GM04504 (cell line): ENCODE measurements around the gene ARNT2.

Experiments used
- DNase-seq: peaks from one replicate; pipeline ENCODE4 v3.0.0-alpha.2; 2012; ENCODE audit warnings: low read depth

Gene ARNT2

GRCh38 chr15:80442728-80443403 lies 38.7 kb downstream of the ARNT2 start:
- DNase-seq, result no peak

DNA sequence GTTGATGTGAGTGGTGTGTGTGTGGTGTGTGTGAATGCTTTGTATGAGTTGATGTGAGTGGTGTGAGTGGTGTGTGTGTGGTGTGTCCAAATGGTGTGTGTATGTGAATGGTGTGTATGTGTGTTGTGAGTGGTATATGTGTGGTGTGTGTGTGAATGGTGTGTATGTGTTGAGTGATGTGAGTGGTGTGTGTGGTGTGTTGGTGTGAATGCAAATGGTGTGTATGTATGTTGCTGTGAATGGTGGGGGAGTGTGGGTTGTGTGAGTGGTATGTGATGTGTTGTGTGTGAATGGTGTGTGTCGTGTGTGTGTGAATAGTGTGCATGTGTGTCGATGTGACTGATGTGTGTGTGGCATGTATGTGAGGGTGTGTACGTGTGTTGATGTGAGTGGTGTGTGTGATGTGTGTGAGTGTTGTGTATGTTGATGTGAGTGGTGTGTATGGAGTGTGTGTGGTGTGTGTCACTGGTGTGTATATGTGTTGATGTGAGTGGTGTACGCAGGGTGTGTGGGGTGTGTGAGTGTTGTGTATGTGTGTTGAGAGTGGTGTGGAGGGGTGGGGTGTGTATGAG lies 40.6 kb downstream of the ARNT2 start:
- DNase-seq, result no peak

DNA sequence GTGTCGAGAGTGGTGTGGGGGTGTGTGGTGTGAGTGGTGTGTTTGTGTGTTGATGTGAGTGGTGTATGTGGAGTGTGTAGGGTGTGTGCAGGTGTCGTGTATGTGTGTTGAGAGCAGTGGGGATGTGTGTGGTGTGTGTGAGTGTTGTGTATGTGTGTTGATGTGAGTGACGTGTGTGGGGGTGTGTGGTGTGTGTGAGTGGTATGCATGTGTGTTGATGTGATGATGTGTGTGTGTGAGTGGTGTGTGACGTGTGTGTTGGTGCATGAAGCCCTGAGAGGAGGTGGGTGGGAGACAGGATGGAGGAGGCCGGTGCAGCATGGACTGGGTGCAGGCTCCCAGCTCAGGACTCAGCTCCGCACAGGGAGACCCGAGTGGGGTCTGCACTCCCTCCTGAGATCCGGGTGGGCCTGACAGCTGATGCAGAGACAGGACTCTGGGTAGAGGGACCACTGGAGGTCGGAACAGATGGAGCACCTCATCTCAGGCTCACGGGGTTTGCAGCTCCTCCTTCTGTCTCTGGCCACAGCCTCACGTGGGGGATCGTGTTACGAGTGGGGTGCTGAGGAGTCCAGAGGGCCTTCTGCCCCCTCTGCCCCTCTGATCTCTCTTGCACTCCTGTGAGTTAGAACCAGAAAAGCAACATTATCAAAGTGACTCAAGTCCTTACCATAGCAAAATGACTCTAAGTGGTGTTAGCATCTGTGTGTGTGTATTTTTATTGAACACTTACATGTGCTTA lies 41.3 kb downstream of the ARNT2 start:
- no peak for DNase-seq

DNA sequence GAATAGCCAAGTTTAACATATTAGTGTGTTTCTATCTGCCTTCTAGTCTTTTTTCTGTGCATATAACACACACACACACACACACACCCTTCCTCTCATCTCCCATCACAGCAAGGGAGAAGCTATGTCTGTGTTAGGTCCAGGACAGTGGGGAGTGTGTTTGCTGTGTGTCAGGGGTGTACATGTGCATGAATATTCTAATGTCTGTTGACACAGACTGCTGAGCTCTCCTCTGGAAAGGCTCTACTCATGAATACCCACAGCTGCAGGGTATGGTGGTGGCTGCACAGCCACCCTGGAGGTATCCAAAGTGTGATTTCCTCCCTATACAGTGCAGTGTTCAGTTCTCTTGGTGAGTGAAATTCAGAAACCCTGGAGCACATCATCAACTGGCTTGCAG lies 42.9 kb downstream of the ARNT2 start:
- no peak for DNase-seq

DNA sequence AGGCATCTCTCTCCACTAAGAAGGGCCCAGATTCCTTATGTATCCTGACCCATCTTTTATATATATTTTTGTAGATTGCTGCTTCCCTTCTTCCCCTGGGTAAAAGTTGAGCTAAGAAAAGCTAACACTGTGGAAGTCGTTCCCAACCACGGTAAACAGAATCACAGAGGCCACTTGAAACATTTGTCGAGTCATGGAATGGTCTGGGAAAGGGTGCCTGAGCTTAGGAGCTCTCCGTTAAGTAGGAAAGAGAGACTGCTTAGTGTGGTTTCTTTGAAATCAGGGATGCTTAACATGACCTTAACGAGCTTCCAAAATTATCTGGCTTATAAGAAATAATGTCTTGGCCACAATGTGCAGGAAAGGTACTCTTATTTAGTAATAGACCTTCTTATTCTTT lies 45.6 kb downstream of the ARNT2 start:
- no peak for DNase-seq

GRCh38 chr15:80450811-80451321 lies 46.7 kb downstream of the ARNT2 start:
- no peak for DNase-seq

GRCh38 chr15:80452166-80452565 lies 48.0 kb downstream of the ARNT2 start:
- DNase-seq, result no peak

GRCh38 chr15:80455051-80455648 lies 51.0 kb downstream of the ARNT2 start:
- no peak for DNase-seq

- peak; percentile 85 for DNase-seq
These were observed 51.7 kb downstream of the ARNT2 start for GRCh38 chr15:80455668-80456442.

DNA sequence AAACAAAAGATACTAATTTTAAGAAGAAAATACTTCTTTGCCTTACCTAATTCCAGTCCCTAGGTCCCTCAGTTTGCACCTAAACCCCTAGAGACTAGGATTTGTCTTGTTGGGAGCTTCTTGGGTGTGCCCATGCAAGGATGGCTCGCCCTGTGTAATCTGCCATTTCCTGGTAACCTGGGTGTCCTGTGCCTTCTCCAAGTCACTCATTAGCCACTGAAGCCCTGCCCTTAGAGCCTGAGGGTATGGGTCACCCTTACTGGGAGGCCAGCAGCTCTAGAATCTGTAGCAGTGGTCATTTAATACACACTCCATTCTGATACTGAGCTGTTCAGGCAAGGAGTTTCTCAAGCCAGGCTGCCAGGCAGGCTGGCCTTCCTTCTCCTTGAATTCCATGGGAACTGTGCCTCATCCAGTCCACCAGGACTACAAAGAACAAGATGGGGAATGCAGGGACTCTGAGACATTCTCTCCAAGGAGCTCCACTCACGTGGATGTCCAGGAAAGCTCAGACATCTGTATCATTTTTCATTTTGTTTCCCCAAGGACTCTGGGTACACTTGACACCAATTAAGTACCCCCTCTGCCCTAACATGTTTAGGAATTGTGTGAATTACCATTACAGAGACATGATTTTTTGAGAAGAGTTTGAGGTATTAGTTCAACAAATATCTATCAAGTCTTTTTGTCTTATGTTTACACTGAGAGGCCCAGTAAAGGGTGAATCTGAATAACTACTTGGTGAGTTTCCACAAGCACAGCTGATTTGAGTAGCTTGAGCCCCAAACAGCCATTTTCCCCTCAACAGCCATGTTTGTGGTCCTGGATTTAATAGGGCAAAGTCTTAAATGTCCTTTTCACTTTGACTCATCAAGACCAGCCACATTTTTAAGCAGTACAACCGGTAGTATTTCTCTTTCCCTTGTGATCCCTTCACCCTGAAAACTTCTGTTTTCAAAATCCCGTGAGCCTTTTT lies 52.6 kb downstream of the ARNT2 start:
- no peak for DNase-seq

DNA sequence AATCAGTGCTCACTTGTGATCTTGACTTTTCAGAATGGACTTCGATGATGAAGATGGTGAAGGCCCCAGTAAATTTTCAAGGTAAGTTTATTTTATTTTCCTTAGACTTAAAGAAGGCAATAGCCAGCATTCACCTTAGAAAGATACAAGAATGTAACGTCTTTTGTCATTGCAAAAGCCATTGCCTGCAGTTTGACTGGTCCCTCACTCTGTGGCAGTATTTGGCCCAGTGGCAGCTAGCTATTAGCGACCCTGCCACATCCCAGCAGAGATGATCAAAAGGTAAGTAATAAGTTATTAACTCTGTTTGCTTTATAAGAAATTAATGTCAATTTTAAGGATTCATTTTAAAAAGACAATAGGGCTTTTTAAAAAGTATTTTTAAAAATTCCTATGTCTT lies 53.7 kb downstream of the ARNT2 start:
- DNase-seq, result no peak

GRCh38 chr15:80458580-80458979 lies 54.4 kb downstream of the ARNT2 start:
- no peak for DNase-seq

DNA sequence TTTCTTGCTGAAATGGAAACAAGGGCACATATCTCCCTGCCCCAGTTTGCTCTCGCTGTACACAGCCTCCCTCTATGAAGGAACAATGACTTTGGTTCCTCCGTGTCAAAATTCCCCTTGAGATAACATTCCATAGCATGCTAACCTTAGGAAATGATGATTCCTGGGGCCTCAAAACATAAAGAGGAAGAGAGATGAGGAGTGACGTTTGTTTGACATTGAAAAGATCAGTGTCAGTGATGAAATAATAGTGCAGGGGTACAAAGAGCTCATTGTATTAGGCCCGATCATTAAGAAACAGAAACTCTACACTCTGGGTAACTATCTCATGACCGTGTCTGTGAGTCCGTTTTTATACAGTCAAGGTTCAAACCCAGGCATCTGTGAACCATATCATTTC lies 55.2 kb downstream of the ARNT2 start:
- DNase-seq, result no peak

DNA sequence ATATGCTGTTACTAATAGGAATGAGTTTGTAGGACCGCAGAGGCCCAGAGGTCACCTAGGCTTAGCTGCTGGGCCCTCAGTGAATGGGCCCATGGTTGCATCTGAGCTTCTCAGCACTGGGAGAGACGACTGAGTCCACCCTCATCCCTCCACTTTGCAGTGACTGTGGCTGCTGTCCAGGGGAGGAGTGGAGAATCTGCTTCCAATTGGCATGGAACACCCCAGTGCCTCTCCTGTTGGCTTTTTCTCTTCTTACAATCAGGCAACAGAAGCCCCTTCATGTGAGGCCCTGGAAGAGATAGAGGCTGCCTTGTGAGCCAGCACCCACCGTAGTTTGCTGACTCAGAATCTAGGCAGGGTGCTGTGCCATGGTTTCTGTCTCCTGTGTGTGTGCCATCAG lies 55.6 kb downstream of the ARNT2 start:
- no peak for DNase-seq

DNA sequence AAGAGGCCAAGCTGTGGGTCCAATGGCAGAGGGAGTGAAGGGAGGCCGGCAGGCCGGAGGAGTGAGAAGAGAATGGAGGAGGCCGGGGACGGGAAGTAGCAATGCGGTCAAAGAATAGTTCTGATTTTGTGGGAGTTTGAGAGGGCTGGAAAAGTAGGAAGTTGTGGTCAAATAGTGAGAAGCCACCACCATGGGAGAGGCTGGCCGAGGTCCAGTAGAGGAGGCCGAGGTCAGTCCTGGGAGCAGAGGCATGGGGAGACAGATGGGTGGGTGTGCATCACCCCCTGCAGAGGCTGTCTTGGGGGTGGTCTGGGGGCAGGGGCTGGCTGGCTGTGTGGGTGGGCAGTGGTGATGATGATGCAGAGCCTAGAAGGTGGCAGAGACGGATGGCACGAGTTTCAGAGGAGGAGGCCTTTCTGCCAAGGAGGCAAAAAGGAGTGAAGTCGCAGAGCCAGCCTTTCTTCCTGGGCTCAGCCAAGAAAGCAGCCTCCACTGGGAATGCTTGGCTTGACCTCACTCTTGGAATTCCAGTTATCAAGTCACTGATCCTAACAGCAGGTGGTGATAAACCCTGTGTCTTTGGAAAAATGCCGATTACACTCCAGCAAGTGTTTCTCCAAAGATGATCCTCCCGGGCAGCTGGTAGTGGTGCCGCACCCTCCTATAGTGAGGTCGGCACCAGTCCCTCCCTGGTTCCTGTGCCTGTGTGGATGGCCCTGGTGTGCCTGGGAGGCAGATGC lies 57.3 kb downstream of the ARNT2 start:
- DNase-seq, result no peak

GRCh38 chr15:80462111-80462510 lies 57.9 kb downstream of the ARNT2 start:
- DNase-seq, result no peak

- DNase-seq, result no peak
These were observed 58.8 kb downstream of the ARNT2 start for GRCh38 chr15:80462836-80463512.

- no peak for DNase-seq
These were observed 60.9 kb downstream of the ARNT2 start for GRCh38 chr15:80464951-80465625.

DNA sequence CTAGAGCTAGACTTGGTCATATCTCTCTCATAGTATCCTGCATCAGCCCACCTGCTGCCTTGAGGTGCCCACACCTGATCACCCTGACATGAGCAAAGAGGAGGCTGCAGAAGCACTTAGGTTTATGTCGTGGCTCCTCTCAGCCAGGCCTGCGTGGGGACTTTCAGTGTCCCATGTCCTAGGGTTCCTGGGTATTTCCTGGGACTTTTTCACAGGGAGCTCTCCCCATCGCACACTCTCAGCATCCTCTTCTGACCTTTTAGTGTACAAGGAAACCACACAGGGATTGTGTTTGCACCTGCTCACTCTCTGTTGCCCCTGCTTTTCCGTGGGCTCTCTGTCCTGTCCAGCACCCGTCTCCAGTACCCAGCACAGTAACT lies 61.4 kb downstream of the ARNT2 start:
- DNase-seq, result no peak
